Fibroblast of the conjunctiva (primary cell): ENCODE results near the gene PTEN.
"Not testable (repeated sequence)": the region's sequence is repeated elsewhere in the genome, so short reads cannot be mapped to it uniquely, and the experiment has no call there.

Source experiments
- DNase-seq: peaks from one replicate; pipeline ENCODE4 v3.0.0-alpha.2; 2010; ENCODE audit warnings: low read depth

Gene PTEN

GRCh38 chr10:87863053-87863943, at the start of gene PTEN, which contains the start of gene KLLN:
PTEN (plus strand) TSS chr10:87863625; CDS start chr10:87864470, 845 bp downstream.
KLLN (minus strand) TSS chr10:87863533; CDS start chr10:87862487, 1,046 bp downstream.
- peak; percentile 86 for DNase-seq

- DNase-seq: no peak
These were observed 47.1 kb upstream of the PTEN start for GRCh38 chr10:87816163-87816897.

- DNase-seq: no peak
These were observed 46.4 kb upstream of the PTEN start for GRCh38 chr10:87816898-87817608.

DNA sequence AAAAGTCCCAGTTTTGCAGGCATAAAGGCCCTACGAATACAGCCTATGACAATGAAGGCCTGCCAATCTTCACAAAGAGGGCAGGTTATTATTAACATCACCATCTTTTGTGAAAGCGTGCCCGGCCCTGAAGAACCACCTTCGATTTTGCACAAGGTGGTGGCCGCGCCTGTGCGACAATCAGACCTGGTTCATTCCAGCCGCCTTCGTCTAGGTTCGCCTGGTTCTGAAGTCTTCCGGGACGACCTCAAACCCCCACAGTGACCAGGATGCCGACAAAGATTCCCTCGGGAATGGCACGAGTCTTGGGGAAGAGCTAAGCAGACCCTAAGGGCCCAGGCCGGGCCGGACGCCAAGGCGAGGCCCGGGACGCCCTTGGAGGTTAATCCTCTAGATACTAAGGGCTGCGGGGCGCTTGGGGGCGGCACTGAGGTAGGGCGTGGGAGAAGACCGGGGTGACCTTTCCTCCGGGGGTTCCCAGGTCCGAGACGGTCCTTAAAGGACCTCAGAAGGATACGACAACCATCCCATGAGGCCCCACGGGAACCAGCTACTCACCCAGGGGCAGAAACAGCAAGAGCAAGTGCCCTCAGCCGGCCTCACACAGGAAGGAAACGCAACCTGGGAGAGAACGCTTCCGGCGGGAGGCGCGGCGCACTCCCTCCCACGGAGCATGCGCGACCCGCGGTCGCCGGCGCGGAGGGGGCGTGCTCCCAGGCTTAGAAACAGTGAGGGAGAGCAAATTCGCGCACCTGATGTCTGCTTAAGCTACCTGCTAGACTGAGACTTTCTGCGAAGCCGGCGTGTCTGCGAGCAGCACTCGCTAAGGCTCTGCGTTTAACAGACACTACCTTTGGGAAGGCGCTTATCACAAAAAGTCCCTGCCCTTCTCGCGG, 45.6 kb upstream of the PTEN start, which contains the start of gene ATAD1:
ATAD1 (minus strand) TSS at position 618 of the 896 bp plus-strand sequence. CDS start 3,627 bp downstream, outside the sequence.
- DNase-seq: peak; percentile 75

DNA sequence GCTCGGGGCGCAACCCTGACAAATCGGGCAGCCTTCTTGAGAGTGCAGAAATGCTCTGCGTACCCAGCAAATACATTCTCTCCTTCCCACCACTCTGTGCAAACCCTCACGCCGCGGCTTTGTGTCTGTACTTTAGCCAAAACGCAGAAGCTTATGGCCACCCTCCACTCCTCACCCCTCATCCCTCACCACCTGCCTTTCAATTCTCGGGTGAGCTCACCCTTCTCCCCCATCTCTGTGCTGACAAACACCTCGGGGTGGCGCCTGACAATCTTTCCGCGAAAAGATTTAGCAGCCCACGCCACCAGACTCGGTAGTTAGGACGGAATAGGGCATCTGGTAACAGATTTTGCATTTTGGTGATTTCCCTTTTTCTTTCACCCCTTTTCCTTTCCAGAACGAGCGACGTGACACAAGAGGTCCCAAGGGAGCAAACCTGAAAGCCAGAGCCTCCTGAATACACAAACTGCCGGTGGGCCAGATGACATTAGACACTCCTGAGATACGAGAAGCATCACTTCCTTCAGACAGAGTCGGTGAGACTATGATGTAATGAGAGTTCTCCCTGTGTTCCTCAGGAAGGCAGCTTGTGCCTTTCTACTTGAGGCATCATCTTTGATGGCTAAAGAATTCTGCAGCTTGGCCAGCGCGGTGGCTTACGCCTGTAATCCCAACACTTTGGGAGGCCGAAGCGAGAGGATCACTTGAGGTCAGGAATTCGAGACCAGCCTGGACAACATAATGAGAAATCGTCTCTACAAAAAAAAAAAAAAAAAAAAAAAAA, 44.7 kb upstream of the PTEN start:
- DNase-seq: no peak

- DNase-seq: no peak
These were observed 44.2 kb upstream of the PTEN start for GRCh38 chr10:87819289-87819585.

- no peak for DNase-seq
These were observed 36.8 kb upstream of the PTEN start for GRCh38 chr10:87826653-87827052.

DNA sequence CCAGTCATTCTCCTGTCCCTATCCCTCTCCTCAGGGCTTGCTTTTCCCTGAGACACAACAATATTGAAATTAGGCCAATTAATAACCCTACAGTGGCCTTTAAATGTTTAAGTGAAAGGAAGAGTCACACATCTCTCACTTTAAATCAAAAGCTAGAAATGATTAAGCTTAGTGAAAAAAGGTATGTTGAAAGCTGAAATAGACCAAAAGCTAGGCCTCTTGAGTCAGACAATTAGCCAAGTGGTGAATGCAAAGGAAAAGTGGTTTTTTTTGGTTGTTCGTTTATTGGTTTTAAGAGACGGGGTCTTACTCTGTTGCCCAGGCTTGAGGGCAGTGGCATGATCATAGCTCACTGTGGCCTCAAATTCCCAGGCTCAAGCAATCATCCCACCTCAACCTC, 35.7 kb upstream of the PTEN start:
- DNase-seq: no peak

GRCh38 chr10:87829051-87829450, 34.4 kb upstream of the PTEN start:
- DNase-seq: not testable (repeated sequence)

GRCh38 chr10:87829986-87830729, 33.3 kb upstream of the PTEN start:
- DNase-seq: no peak

- DNase-seq: no peak
These were observed 27.3 kb upstream of the PTEN start for GRCh38 chr10:87836098-87836497.

GRCh38 chr10:87837445-87837844, 26.0 kb upstream of the PTEN start:
- DNase-seq: no peak

GRCh38 chr10:87838650-87839049, 24.8 kb upstream of the PTEN start:
- DNase-seq: no peak

DNA sequence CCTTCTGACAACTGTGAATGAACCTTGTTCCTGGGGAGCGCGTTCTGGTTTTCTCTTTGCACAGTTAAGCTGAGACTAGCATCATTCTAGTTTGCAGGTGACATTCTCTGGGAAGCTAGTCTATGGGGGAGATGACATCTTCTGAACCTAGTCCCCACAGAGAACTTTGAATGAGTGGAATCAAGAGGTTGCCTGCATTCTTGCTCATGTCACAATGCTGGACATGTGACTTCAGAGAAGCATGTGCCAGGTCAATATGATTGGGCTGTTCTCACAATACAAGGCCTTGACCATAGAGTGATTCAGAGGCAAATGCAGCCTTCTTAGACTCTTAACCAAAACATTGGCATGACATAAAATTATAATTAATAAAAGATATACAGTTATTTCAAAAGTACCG, 22.2 kb upstream of the PTEN start:
- no peak for DNase-seq

DNA sequence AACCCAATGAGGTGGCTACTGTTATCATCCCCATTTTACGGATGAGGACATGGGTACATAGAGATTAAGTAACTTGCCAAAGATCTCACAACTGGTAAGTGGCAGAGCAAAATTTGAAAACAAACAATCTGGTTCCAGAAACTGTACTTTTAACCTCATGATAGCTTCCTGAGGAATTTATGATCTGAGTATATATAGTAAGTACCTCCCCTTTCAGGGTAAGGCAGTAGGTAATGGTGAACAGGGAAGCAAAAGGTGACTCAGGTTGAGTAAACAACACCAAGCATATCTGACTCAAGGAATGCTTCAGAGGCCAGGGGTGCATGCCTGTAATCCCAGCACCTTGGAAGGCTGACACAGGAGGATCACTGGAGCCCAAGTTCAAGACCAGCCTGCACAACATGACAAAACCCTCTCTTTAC, 21.2 kb upstream of the PTEN start:
- DNase-seq: no peak

- DNase-seq: peak; percentile 44
These were observed 20.5 kb upstream of the PTEN start for GRCh38 chr10:87842776-87843497.

- no peak for DNase-seq
These were observed 19.7 kb upstream of the PTEN start for GRCh38 chr10:87843714-87844113.

GRCh38 chr10:87844837-87845623, 18.4 kb upstream of the PTEN start:
- no peak for DNase-seq
